GM12865 (cell line): Measurements from ENCODE around the gene PACS2.
"Not testable (repeated sequence)": the region's sequence is repeated elsewhere in the genome, so short reads cannot be mapped to it uniquely, and the experiment has no call there.

Source experiments
- DNase-seq: peaks from one replicate; pipeline ENCODE4 v3.0.0; 2010; ENCODE audit warnings: low read depth
- H3K4me3 ChIP-seq: 2 replicates; pipeline ENCODE4 v1.5.1; 2011; ENCODE audit warnings: mild to moderate bottlenecking, low read depth, low read length, control low read depth
- TF ChIP-seq, protein P1 (sequence below): IDR thresholded peaks from 2 replicates; pipeline ENCODE4 v1.5.1; 2011; ENCODE audit warnings: low read length, control low read depth, low read depth, inconsistent platforms; ENCODE audit not compliant: insufficient read depth; ENCODE audit errors: missing control alignments

The PACS2 gene

DNA sequence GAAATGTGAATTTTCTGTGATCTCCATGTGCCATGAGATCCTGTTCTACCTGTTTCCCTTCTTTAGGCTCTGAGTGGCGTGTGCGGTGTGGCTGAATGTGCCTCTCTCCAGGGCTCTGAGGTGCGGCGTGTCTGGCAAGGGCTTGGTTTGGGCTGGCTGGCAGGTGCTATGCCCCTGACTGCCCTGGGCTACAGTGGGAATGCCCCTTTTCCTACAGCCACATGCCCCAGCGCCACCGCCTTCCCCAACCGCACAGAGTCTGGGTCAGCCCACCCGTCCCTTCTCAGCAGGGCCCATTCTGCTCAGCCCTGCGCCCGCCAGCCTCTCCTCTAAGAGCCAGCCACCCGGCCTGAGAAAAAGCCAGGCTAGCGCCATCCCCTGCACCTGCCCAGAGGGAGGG lies 41.5 kb upstream of the PACS2 start:
- no peak overlapping the region for H3K4me3 ChIP-seq
- DNase-seq, result no peak
- TF ChIP-seq, protein P1, sequence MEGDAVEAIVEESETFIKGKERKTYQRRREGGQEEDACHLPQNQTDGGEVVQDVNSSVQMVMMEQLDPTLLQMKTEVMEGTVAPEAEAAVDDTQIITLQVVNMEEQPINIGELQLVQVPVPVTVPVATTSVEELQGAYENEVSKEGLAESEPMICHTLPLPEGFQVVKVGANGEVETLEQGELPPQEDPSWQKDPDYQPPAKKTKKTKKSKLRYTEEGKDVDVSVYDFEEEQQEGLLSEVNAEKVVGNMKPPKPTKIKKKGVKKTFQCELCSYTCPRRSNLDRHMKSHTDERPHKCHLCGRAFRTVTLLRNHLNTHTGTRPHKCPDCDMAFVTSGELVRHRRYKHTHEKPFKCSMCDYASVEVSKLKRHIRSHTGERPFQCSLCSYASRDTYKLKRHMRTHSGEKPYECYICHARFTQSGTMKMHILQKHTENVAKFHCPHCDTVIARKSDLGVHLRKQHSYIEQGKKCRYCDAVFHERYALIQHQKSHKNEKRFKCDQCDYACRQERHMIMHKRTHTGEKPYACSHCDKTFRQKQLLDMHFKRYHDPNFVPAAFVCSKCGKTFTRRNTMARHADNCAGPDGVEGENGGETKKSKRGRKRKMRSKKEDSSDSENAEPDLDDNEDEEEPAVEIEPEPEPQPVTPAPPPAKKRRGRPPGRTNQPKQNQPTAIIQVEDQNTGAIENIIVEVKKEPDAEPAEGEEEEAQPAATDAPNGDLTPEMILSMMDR, result no peak

DNA sequence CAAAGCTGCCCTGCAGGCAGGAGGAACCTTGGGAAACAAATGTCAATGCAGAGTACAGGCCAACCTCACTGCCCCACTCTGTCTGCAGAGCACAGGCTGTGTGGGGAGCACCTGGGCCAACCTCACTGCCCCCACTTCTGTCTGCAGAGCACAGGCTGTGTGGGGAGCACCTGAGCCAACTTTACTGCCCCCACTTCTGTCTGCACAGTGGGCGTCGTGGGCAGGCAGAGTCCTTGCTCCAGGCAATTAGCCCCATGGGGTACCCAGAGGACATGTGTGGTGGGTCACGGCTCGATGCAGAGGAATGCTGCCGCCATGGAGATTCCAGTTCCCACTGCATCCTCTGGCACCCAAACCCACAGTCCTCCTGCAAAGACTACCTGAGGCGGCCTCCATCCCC lies 39.9 kb upstream of the PACS2 start:
- TF ChIP-seq, protein P1, result no peak
- H3K4me3 ChIP-seq, result no peak overlapping the region
- DNase-seq, result no peak

DNA sequence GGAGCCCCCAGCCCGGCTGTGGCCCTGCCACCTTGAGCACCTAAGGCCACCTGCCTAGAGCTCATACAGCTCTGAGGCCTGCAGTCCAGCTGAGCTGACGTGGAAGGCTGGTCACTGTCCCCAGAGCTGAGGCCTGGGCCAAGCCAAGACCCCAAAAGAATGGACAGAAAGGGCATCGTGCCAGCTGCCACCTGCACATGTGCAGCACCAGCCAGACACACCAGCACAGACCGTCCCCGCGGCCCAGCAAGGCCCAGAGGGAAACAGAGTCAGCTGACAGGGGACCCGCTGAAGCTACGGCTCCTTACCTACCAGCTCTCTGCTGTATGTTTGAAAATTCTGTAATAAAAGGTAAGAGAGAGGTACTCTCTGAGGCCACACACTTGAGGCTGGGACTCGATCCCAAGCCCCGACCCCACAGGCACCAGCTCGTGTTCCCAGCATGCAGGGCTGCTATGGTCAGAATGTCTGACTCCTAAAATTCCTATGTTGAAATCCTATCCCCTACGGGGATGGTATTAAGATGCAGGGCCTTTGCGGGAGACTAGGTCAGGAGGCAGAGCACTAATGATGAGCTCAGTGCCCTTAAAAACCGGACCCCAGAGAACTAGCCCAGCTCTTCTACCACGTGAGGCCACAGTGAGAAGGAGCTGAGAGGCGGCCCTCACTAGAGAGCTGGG lies 39.1 kb upstream of the PACS2 start:
- no peak for DNase-seq
- TF ChIP-seq, protein P1, result no peak
- no peak overlapping the region for H3K4me3 ChIP-seq

DNA sequence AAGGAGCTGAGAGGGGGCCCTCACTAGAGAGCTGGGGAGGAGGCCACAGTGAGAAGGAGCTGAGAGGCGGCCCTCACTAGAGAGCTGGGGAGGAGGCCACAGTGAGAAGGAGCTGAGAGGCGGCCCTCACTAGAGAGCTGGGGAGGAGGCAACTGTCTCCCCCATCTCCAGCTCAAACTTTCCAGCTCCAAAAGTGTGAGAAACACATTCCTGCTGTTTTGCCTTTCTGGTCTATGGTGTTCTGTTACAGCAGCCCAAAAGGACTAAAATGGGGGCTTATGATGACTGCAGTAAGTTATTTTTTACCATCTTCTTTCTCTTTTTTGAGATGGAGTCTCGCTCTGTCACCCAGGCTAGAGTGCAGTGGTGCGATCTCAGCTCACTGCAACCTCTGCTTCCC lies 37.1 kb upstream of the PACS2 start:
- not testable (repeated sequence) for H3K4me3 ChIP-seq

DNA sequence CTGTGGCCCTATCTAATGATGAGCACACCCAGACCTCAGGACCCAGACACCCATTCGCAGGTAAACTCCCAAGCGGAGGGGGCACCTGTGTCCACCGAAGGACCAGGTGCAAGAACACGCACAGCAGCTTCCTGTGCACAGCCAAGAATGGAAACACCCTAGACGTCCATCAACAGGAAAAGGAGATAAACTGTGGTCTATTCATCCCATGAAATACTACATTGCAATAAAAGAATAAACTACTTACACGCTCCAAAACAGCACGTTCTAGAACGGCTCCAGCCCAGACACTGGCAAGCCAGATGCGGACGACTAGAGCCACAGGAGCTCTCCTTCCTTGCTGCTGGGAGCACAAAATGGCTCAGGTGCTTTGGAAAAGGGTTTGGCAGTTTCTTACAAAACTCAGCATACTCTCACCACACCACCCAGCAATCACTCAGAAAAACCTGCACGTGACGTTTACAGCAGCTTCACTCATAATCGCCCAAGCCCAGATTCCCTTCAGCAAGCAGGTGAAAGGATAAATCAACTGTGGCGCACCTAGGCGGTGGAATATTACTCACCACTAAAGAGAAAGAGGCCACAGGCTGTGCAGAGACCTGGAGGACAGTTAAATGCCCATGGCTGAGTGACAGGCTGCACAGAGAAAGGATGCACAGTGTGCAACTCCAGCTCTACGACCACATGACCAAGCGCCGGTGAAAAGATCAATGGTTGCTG lies 34.7 kb upstream of the PACS2 start:
- no peak overlapping the region for H3K4me3 ChIP-seq
- TF ChIP-seq, protein P1, result no peak
- no peak for DNase-seq

More for the DNA sequence above, 37.1 kb upstream of the PACS2 start:
- DNase-seq, result not testable (repeated sequence)

DNA sequence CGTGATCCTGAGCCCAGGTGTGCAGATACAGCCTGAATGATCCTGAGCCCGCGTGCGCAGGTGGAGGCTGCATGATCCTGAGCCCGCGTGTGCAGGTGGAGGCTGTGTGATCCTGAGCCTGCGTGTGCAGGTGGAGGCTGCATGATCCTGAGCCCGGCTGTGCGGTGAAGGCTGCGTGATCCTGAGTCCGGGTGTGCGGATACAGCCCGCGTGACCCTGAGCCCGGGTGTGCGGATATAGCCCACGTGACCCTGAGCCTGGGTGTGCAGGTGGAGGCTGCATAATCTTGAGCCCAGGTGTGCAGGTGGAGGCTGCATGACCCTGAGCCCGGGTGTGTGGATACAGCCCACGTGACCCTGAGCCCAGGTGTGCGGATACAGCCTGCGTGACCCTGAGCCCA lies 34.0 kb upstream of the PACS2 start:
- DNase-seq, result no peak
- TF ChIP-seq, protein P1, result no peak

DNA sequence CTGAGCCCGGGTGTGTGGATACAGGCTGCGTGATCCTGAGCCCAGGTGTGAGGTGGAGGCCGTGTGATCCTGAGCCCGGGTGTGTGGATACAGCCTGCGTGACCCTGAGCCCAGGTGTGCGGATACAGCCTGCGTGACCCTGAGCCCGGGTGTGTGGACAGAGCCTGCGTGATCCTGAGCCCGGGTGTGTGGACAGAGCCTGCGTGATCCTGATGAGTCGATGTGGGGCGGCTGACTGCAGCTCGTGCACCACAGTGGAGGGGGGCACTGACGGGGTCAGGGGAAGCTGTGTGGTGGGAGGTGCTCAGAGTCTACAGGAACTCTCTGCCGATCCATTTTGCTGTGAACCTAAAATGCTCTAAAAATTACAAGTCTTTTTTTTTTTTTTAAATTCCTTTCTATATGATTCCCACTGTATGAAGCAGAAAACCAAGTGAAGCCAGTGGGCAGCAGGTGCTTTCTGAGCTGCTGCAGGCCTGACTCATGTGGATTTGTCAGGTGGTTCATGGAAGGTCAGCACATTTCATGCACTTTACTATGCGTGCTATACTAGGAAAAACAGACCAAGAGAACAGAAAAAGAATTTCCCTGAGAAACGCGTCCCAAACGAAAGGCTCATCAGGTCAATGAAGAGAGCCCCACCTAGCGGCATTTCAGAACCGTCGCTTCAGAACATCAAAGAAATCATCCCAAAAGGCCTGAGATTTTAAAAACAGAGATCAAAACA lies 33.0 kb upstream of the PACS2 start:
- TF ChIP-seq, protein P1, result peak; percentile 67
- peak; percentile 62 for DNase-seq
- no peak overlapping the region for H3K4me3 ChIP-seq

More for the DNA sequence above, 34.0 kb upstream of the PACS2 start:
- no peak overlapping the region for H3K4me3 ChIP-seq
